Measurements from ENCODE around the gene CASP14.

DNA sequence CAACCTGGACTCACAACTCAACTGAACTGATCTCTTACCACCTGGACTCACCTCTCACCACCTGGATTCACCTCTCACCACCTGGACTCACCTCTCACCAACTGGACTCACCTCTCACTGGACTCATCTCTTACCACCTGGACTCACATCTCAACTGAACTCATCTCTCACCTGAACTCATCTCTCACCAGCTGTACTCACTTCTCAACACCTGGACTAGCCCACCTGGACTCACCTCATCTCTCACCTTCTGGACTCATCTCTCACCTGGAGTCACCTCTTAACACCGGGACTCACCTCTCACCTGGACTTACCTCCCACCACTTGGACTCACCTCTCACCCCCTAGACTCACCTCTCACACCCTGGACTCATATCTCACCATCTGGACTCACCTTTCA, 7.3 kb upstream of the CASP14 start:
- TF ChIP-seq, protein P1, sequence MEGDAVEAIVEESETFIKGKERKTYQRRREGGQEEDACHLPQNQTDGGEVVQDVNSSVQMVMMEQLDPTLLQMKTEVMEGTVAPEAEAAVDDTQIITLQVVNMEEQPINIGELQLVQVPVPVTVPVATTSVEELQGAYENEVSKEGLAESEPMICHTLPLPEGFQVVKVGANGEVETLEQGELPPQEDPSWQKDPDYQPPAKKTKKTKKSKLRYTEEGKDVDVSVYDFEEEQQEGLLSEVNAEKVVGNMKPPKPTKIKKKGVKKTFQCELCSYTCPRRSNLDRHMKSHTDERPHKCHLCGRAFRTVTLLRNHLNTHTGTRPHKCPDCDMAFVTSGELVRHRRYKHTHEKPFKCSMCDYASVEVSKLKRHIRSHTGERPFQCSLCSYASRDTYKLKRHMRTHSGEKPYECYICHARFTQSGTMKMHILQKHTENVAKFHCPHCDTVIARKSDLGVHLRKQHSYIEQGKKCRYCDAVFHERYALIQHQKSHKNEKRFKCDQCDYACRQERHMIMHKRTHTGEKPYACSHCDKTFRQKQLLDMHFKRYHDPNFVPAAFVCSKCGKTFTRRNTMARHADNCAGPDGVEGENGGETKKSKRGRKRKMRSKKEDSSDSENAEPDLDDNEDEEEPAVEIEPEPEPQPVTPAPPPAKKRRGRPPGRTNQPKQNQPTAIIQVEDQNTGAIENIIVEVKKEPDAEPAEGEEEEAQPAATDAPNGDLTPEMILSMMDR (IDR thresholded peaks at IDR 0.05), result no peak
- TF ChIP-seq POLR2A (IDR thresholded peaks at IDR 0.05) (no peak), EP300 (IDR thresholded peaks at IDR 0.05) (no peak)
